HG03025 (cell line): ENCODE measurements around the gene CYP11A1.

ENCODE experiments used
- ATAC-seq: cut with Tn5 transposase; IDR thresholded peaks from one replicate; pipeline ENCODE4 v1.9.1; 2021; ENCODE audit warnings: mild to moderate bottlenecking, moderate library complexity; ENCODE audit not compliant: unreplicated experiment, low FRiP score

Gene CYP11A1

DNA sequence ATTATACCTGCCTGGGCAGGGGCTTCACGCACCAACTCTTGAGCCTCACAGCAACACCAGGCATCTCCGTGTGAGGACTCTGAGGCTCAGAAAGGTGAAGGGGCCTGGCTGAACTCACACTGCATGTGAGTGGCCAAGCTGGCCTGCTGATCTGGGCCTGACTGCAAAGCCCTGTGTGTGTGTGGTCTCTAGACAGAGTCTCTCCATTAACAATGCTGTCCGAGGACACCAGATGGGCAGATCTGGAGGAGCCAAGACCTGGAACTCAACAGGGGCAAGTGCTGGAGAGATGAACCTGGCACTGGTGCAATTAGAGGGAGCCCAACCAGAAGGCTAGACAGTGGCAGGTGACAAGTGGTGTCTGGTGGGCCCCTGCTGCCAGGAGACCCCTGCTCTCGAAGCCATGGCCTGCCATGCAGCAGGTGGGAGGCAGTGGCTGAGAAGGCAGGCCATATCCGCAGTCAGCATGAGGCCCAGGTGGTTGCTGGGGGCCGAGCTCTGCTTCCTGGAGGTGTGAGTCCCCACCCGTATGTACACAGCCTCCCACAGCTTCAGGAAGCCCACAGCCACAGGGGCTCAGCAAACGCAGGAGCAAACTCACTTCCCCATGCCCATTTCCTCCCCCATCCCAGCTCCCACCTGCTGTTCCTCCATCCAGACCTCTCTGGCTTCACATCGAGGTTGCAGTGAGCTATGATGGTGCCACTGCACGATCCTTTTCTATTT is 39.0 kb downstream of the CYP11A1 start:
- ATAC-seq = no peak

DNA sequence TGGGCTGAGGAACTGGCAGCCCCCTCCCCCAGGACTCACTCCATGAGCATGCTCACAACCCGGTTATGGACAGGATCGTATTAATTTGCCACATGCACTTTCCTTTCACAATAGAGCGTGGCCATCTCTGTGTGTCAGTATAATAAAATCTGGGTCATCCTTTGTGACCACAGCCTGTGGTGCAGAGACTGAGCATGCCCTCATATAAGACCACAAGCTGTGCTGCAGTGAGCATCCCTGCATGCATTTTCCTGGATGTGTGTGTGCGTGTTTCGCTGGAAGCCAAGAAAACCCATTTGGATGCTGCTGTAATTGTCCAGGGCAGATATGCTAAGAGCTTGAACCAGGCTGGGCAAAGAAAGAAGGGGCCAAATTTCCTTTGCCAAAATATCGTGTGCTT is 39.7 kb downstream of the CYP11A1 start:
- no peak for ATAC-seq

DNA sequence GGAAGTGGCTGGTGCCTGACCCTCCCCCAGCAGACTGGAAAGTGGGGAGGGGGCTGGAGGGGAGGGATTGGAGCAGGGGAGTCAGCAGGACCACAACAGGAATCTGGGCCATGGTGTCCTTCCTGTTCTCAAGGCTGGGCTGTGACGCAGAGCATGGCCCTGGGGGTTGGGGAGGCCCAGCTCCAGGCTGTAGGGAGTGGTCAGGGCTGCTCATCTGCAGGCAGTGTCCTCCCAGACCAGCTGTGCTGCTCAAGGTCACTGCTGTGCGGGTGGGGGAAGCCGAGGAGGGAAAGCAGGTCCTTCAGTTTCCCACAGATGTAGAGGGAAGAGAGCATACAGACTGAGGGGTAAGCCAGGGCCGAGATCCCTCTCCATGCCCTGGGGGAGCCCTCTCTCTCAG is 40.7 kb downstream of the CYP11A1 start:
- ATAC-seq = no peak

DNA sequence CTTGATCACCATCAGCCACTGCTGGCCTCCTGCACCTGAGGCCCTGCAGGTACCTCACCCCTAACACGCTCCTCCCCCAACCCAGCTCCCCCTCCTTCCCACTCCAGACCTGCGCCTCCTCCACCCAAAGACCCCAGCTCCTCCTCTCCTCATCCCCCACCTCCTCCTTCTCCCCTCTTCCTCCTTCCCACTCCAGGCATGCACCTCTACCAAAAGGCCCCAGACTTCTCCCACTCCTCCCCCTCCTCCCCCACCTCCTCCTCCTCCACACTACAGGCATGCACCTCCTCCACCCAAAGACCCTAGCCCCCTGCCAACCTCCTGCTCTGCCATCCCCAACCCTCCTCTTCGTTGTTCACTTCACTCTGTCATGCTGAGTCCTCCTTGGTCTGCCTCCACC is 42.7 kb downstream of the CYP11A1 start:
- ATAC-seq = no peak

DNA sequence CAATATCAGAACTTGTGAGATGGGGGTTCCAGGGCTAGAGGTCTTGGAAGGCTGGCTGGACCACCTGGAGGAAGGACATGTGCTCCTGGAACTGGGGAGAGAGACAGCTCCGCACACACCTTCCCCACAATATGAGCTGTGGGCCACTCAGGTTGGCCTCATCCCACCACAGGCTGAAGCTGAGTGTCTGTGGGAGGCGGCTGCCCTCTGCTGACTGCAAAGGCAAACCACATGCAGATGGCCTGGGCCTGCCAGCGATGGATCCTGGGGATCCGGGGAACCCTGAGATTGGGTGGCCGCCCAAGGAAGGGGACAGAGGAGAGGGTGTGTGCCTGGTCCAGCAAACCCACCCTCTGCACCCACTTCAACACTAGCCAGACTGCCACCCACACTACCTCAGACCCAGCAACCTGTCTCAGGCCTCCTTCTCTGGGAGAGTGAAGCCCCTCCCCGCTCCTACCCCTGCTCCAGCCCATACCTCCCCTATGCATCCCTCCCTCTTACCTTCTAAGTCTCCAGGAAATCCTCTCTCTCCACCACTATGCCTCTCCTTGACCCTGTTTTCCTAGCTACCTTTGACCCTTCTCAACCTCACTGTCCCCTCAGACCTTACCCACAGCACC is 44.8 kb downstream of the CYP11A1 start:
- ATAC-seq = no peak

DNA sequence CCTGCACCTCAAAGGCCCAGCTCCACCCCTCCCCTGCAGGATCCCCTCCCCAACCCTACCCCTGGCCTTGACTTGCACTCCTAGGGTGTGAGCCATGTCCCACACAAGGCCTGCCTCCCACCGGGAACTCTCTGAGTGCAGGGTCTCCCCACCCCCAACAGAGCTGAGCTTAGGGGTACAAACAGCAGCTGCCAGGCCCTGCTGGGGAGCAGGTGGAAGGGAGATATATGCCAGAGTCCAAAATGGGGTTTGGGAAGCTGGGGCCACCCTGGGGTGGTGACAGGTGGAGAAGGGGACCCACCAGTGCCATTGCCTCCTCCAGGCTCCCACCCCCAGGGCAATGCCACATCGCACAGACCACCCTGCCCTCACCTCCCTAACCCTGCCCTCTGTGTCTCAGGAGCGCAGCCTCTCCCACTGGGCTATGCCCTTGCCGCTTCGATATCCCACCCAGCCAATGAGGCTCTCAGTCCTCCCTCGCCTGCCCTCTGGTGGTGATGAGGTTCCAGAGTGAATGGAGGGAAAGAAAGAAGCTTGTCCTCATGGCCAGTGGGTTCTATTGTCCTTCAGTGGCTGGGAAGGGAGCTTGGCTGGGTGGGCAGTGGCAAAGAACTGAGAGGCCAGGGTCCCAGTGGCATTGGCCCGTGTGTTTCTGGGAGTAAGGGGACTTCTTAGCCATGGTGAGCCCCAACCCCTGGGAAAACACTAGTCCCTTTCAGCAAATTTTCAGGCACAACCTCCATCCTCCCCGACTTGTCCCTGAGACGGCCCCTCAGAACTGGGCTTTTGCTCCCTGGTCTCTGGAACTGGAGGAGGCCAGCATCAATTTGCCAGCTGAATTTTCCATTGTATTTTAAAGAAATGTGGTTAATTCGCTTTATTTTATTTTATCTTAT is 46.8 kb downstream of the CYP11A1 start:
- no peak for ATAC-seq

- ATAC-seq = no peak
Observed at GRCh38 chr15:74319596-74320351, 47.7 kb downstream of the CYP11A1 start.

DNA sequence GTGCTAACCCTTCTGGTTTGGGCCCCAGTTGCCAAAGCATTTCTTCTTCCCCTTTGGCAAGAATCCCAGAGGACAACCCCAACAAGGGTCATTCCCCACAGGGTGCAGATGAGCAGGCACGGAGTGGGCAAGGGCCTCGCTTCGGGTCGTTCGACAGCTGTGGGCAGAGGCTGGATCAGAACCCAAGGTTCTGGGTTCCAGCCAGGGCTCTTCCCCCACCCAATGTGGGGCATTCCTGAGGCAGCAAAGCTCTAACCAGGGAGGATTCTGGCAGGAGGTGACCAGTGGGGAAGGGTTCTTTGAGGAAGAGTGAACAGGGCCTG is 48.3 kb downstream of the CYP11A1 start:
- no peak for ATAC-seq

DNA sequence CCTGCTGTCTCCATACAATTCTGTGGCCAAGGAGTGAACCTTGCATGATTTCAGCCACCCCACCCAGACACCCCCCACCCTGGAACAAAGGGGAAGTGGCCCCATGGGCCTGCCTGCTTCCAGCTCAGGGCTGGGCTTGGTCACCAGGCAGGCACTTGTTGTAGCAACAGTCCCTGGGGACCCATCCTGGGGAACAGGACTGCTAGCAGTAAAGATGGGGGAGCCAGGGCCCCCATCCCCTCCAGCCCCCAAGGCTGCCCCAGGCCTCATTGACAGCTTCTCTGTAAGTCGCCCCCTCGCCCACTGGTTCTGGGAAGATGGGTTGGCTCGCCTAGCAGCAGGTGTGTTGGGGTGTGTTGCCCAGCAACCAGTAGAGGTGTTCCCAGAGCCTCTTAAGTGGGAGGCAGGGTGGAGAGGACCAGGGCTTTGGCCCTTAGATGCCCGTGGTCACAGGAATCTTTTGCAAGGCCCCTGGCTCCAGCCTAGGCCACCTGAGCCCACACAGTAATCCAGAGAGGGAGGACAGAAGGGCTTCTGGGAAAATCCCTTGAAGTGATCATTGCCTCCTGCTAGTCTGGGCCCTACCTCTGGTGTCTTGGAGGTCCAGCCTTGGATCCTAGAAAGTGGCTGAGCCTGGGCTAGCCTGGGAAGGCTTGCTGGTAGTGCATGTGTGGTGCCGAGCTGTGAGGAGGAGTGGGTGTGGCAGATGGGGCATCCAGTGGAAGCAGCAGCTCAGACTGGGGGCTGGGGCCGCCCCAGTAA is 48.9 kb downstream of the CYP11A1 start:
- ATAC-seq = no peak

DNA sequence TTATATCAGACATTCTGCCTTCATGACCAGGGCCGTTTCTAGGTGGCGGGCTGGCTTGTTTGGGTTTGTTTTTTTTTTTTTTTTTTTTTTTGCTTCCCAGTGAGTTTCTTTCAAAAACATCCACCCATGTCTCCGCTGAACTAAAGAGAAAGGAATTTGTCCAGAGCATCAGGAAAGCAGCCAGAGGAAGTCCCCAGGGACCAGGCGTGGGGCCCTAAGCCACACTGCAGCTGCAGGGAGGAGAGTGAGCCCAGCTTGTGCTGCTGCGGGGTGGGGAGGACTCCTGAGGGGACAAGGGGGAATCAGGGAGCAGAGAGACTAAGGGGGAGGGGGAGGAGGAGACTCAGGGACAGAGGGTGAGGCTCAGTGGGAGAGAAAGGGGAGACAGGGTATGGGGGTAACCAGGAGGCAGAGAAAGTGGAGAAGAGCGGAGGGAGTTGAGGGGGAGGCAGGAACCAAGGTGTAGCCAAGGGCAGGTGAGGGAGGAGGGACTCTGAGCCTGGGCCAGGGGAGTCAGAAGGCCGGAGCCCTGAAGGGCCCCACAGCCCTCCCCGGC is 49.5 kb downstream of the CYP11A1 start:
- ATAC-seq = no peak

DNA sequence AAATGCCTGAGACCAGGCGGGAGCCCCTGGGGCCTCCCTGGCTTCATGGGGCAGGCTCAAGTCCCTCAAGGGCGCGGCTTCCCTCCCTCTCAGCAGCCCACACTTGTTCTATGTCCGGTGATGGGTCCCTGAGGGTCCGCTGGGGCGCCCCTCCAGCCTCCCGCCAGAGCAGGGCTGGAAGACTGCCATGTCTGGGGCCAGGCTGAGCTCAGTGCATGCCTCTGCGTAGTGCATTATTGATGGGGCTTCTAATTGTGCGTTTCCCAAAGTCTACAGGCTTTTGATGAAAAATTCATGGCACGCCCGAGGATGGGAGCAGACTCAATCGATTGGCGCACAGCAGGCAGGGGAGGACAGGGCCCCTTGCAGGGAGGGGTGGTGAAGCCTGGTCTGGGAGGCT is 51.3 kb downstream of the CYP11A1 start:
- no peak for ATAC-seq

GRCh38 chr15:74315626-74316025 is 51.8 kb downstream of the CYP11A1 start:
- ATAC-seq = no peak

DNA sequence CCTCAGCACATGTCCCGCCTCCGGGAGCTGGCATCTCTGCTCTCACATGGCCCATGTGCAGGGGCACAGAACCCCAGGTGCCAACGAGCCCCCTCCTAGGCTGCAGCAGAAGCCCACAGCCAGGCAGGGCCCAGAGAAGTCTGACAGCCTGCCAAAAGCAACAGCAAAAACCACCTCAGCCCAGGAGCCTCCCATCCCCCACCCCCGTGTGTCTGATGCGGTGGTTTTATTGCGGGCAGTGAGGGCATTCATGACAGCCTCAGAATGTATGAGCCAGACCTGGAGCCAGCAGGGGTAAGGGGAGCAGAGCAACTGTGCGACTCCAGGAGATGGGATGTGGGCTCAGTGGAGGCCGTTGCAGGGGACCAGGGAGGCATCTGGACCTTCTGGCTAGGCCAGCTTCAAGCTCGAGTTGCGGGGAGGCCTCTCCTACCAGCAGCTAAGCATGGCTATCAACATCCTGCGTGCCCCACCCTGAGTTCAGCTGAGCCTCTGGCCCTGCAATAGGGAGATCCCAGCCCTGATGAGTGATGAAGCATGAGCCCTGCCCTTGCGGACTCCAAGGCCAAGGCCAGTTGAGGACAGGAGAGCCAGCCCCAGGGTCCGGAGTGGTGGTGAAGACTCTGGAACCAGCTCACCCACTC is 52.5 kb downstream of the CYP11A1 start:
- ATAC-seq = no peak

DNA sequence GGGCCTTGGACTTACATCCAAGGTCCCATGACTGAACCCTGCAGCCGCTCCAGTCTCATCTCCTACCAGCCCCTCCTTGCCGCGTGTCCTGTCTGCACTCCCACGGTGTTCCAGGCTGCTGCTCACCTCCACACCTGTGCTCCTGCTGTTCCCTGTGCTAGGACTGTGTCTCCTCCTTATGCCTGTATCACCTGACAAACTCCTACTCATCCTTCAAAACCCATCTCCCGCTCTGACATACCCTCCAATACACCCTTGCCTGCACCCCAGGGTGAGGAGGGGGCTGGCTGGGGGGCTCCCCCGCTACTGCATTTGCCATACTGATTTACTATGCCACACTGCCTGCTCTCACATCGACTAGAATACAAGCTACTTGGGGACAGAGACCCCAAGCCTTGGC is 53.6 kb downstream of the CYP11A1 start:
- ATAC-seq = no peak

DNA sequence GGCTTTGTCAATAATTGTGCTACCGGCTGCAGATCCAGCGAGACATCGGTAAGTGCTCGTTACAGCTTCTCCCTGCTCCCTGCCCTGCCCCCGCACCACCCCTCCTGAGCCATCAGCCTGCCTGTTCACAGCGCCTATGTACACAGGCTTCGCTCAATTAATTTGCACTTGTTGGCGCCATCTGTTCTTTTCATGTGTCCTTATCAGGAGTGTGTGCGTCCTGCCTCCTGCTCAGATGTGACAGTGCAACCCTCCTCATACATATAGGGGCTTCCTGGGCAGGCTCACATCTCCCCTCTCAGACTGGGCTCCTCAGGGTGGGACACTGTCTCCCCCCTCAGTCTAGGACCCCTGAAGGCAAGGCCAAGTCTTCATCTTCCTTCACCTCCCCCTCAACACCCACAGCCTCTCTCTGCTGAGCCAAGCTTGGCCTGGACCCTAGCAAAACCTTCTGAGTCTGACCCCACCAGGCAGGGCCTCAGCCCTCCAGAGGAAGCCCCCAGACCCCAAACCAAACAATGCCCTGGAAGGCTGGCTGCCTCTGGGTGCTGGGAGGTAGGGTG is 54.9 kb downstream of the CYP11A1 start:
- no peak for ATAC-seq

- no peak for ATAC-seq
Observed at GRCh38 chr15:74311734-74312444, 55.6 kb downstream of the CYP11A1 start.

GRCh38 chr15:74307827-74308811 is 59.3 kb downstream of the CYP11A1 start:
- no peak for ATAC-seq
